Stimulated activated naive CD8-positive, alpha-beta T cell treated with anti-CD3 and anti-CD28 coated beads, Interleukin-15, amount 100 ng/mL, for 72 hours (primary cell): Measurements from ENCODE around the gene DCBLD2.
"Not testable (repeated sequence)": the region's sequence is repeated elsewhere in the genome, so short reads cannot be mapped to it uniquely, and the experiment has no call there.

Experiments used
- ATAC-seq: fragments of 150-1000 bp; cut with Tn5 transposase; 2 replicates; pipeline ENCODE4 v1.10.0; 2021; ENCODE audit warnings: mild to moderate bottlenecking, moderate library complexity
- DNase-seq, 2 donors: peaks; one replicate each; pipeline ENCODE4 v3.0.0; 2021 to 2022
- H3K27ac Mint-ChIP-seq, 2 donors: one replicate each; pipeline ENCODE4 v1.8.0; 2022; ENCODE audit warnings: mild to moderate bottlenecking in 2 of 2, mixed read lengths in 2 of 2, moderate library complexity in 2 of 2
- H3K27me3 Mint-ChIP-seq: one replicate; pipeline ENCODE4 v1.8.0; 2022; ENCODE audit warnings: mixed read lengths
- H3K4me1 Mint-ChIP-seq: one replicate; pipeline ENCODE4 v1.8.0; 2022; ENCODE audit warnings: mild to moderate bottlenecking, mixed read lengths
- H3K4me3 Mint-ChIP-seq, 2 donors: one replicate each; pipeline ENCODE4 v1.8.0; 2022; ENCODE audit warnings: mild to moderate bottlenecking in 2 of 2, mixed read lengths in 2 of 2, moderate library complexity in 1 of 2
- H3K9me3 Mint-ChIP-seq, 2 donors: one replicate each; pipeline ENCODE4 v1.8.0; 2022; ENCODE audit warnings: mixed read lengths in 2 of 2

Gene DCBLD2

DNA sequence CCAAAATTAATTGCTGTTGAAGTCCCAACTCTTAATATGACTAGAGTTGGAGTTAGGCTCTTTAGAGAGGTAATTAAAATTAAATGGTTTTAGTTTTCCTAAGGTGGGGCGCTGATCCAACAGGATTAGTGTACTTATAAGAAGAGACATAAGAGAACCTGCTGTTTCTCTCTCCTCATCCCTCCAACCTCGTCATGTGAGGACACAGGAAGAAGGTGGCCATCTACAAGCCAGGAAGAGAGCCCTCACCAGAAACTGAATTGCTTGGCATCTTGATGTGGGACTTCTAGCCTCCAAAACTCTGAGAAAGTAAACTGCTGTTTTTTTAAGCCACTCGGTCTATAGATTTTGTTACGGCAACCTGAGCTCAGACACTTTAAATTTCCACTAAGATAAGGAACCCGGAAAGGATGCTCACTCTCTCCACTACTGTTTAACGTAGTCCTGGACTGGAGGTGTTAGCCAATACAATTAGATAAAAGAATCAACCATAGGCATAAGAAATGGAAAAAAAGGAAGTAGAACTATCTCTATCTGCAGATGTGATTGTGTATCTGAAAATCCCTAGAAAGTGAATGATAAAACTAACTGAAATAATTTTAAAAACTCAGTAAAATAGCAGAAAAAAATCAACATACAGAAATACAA lies 26.8 kb downstream of the DCBLD2 start:
- Mint-ChIP-seq H3K27me3 (no peaks in the 10 kb centered on the region), H3K9me3 (no peaks in the 10 kb centered on the region), H3K4me1 (peaks cover 6% of the 10 kb centered on the region), H3K4me3 (no peak overlapping the region), H3K27ac (no peak overlapping the region)
- DNase-seq (no peak), ATAC-seq (no peak)

DNA sequence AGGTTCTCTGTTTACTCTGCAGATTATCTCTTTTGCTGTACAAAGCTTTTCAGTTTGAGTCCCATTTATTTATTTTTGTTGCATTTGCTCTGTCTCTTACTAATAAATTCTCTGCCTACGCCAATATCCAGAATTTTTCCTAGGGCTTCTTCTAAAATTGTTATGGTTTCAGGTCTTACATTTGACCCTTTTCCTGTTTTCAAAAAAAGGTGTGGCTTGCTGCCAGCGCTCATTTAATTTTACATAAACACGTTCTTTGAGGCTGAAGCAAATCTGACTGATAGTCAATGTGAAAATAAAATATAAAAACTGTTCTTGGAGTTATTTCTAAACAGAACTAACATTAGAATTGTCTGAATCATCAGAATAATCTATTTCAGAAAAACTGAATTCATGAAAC lies 32.1 kb downstream of the DCBLD2 start:
- no peaks in the 10 kb centered on the region for H3K27me3 Mint-ChIP-seq
- H3K4me3 Mint-ChIP-seq: no peak overlapping the region
- ATAC-seq (no peak), DNase-seq (no peak)
- H3K27ac Mint-ChIP-seq: no peak overlapping the region
- H3K4me1 Mint-ChIP-seq: no peaks in the 10 kb centered on the region
- peaks cover 0 to 5% of the 10 kb centered on the region in 2 donors for H3K9me3 Mint-ChIP-seq

DNA sequence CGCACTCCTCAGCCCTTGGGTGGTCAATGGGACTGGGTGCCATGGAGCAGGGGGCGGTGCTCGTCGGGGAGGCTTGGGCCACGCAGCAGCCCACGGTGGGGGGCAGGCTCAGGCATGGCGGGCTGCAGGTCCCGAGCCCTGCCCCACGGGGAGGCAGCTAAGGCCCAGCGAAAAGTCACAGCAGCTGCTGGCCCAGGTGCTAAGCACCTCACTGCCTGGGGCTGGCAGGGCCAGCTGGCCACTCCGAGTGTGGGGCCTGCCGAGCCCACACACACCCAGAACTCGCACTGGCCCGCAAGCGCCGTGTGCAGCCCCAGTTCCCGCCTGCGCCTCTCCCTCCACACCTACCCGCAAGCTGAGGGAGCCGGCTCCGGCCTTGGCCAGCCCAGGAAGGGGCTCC lies 43.5 kb downstream of the DCBLD2 start:
- H3K9me3 Mint-ChIP-seq: peaks cover 29 to 36% of the 10 kb centered on the region in 2 donors
- not testable (repeated sequence) for H3K27ac Mint-ChIP-seq, DNase-seq, H3K4me3 Mint-ChIP-seq, H3K27me3 Mint-ChIP-seq, ATAC-seq, H3K4me1 Mint-ChIP-seq

DNA sequence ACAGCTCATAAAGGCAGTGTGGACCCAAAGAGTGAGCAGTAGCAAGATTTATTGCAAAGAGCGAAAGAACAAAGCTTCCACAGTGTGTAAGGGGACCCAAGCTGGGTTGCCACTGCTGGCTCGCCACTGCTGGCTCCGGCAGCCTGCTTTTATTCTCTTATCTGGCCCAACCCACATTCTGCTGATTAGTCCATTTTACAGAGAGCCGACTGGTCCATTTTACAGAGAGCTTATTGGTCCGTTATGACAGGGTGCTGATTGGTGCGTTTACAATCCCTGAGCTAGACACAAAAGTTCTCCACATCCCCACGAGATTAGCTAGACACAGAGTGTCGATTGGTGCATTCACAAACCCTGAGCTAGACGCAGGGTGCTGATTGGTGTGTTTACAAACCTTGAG lies 44.2 kb downstream of the DCBLD2 start:
- not testable (repeated sequence) for H3K4me3 Mint-ChIP-seq, H3K27ac Mint-ChIP-seq, ATAC-seq, DNase-seq, H3K4me1 Mint-ChIP-seq, H3K27me3 Mint-ChIP-seq
- H3K9me3 Mint-ChIP-seq: peaks cover 29 to 36% of the 10 kb centered on the region in 2 donors

DNA sequence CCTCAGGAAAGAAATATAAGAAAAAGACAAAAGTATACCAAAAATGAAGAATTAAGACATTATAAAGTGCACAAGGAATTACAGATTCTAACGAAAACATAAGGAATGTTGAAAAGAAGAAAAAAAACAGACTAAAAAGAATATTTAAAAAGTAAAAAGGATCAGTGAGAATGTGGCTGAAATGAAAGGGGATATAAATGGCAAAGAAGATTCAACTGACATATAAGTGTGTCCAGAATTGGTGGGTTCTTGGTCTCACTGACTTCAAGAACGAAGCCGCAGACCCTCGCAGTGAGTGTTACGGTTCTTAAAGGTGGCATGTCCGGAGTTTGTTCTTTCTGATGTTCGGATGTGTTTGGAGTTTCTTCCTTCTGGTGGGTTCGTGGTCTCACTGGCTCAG lies 44.8 kb downstream of the DCBLD2 start:
- Mint-ChIP-seq H3K4me1 (no peaks in the 10 kb centered on the region), H3K27ac (no peak overlapping the region), H3K27me3 (no peaks in the 10 kb centered on the region), H3K4me3 (no peak overlapping the region), H3K9me3 (peaks cover 25 to 32% of the 10 kb centered on the region in 2 donors)
- no peak for ATAC-seq
- no peak for DNase-seq

DNA sequence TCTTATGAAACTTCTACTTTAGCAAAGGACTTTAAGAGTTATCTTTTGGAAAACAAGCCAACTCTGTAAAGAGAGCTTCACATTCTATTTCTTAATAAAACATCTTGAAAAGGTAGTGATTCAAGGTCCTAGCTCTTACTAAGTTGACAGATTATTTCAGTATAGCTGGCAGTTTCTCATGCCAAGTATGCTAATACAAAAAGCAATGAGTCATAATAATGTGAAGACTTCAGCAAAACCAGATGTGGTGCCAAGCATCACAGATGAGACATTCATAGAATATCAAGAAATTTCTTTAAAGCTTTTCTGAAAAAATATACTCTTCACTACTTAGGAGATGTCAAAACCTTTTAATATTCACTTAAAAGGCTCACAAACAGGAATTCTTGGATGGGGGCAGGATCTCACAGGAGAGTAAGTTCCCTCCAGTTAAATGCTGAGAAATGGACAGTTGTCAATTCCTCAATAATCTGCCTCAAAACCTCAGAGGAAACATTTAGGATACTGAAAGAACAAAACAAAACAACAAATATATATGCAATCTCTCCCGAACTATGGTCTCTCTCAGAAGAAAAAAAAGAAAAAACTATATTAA lies 45.6 kb downstream of the DCBLD2 start:
- Mint-ChIP-seq H3K4me3 (no peak overlapping the region), H3K27ac (no peak overlapping the region), H3K27me3 (no peaks in the 10 kb centered on the region), H3K4me1 (no peaks in the 10 kb centered on the region), H3K9me3 (peaks cover 19 to 24% of the 10 kb centered on the region in 2 donors)
- ATAC-seq (no peak), DNase-seq (no peak)

DNA sequence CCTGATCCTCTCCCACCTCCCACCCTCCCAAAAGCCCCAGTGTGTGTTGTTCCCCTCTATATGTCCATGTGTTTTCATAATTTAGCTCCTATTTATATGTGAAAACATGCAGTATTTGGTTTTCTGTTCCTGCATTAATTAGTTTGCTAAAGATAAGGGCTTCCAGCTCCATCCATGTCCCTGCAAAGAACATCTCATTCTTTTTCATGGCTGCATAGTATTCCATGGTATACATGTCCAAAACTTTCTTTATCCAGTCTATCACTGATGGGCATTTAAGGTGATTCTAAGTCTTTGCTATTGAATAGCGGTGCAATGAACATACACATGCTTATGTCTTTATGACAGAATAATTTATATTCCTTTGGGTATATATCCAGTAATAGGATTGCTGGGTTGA lies 53.4 kb downstream of the DCBLD2 start:
- Mint-ChIP-seq H3K4me3 (no peak overlapping the region), H3K27me3 (no peaks in the 10 kb centered on the region), H3K4me1 (no peaks in the 10 kb centered on the region), H3K9me3 (no peaks in the 10 kb centered on the region), H3K27ac (no peak overlapping the region)
- no peak for DNase-seq
- ATAC-seq: no peak

DNA sequence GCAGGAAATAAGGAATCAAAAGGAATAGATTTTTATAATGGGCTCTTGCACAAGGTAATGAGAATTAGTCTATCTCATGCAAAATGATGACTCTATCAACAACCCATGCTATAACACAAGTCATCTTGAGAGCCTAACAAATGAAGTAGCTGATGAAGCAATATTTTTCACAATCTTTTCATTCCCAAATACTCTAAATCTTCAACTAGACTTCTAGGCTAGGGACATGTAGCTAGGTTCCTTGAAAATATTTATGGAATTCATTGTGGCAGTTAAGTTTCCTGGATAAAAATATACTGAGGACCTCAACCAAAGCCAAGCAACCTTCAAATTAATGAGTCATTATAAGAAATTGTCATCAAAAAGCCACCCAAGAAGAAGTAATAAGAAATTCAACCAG lies 55.4 kb downstream of the DCBLD2 start:
- Mint-ChIP-seq H3K27ac (no peak overlapping the region), H3K4me3 (no peak overlapping the region), H3K27me3 (no peaks in the 10 kb centered on the region), H3K9me3 (no peaks in the 10 kb centered on the region), H3K4me1 (no peaks in the 10 kb centered on the region)
- ATAC-seq: no peak
- no peak for DNase-seq

DNA sequence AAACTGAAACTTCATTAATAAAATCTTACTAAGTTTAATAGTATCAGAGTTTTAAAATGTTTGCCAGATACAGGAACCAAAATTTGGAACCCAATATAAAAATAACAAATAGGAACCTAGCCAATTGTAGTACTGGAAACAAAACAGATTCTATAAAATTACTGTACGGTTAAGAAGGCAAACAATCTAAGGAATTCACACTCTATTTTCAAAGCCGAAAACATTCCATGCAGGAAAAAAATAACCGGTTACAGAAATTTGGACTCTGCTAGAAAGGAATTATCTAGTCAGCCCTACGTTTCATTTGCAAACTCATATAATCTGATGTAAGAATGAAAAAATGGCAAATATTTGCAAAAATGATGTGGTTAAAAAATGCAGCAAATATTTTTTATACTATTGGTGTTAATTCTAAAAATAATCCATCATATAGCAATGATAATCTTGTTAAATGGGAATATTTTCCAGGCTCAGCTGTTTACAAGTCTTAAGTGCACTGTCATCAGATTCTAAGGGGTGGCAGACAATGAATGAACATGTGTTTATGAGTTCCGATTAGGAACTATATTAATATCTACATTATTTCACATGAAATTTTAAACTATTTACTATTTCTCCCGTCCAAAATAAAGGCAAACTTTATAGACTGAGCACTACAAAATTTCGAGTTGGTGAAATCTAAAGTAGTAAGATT lies 58.1 kb downstream of the DCBLD2 start:
- no peak overlapping the region for H3K4me3 Mint-ChIP-seq
- ATAC-seq: no peak
- DNase-seq: no peak
- no peak overlapping the region for H3K27ac Mint-ChIP-seq
- no peaks in the 10 kb centered on the region for H3K27me3 Mint-ChIP-seq
- peaks cover 0 to 4% of the 10 kb centered on the region in 2 donors for H3K9me3 Mint-ChIP-seq
- no peaks in the 10 kb centered on the region for H3K4me1 Mint-ChIP-seq

DNA sequence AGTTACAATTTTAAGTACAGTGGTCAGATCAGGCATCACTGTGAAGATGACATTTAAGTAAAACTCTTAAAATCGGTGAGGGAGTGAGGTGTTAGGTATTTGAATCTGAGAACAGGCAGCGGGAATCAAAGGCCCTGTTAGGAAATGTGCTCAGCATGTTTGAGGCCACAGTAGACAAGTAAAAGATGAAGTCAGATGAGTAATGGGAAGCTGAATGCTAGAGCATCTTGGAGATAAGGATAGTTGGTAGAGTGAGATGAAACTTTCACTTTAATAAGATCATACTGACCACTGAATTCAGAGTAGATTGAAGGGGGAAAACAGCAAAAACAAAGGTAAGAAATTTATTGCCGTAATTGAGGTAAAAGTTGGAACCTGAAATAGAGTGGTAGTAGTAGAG lies 61.6 kb downstream of the DCBLD2 start:
- Mint-ChIP-seq H3K27me3 (no peaks in the 10 kb centered on the region), H3K9me3 (peaks cover 0 to 4% of the 10 kb centered on the region in 2 donors), H3K27ac (no peak overlapping the region), H3K4me3 (no peak overlapping the region), H3K4me1 (no peaks in the 10 kb centered on the region)
- ATAC-seq: no peak
- no peak for DNase-seq

DNA sequence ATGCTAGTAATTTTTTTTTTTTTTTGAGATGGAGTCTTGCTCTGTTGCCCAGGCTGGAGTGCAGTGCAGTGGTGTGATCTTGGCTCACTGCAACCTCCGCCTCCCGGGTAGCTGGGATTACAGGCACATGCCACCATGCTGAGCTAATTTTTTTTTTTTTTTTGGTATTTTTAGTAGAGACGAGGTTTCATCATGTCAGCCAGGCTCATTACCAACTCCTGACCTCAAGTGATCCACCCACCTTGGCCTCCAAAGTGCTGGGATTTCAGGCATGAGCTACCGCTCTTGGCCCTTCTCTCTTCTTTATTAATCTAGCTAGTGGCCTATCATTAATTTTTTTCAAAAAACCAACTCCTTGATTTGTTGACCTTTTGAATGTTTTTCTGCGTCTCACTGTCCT lies 70.4 kb downstream of the DCBLD2 start:
- H3K9me3 Mint-ChIP-seq: peaks cover 34 to 44% of the 10 kb centered on the region in 2 donors
- not testable (repeated sequence) for H3K4me3 Mint-ChIP-seq

DNA sequence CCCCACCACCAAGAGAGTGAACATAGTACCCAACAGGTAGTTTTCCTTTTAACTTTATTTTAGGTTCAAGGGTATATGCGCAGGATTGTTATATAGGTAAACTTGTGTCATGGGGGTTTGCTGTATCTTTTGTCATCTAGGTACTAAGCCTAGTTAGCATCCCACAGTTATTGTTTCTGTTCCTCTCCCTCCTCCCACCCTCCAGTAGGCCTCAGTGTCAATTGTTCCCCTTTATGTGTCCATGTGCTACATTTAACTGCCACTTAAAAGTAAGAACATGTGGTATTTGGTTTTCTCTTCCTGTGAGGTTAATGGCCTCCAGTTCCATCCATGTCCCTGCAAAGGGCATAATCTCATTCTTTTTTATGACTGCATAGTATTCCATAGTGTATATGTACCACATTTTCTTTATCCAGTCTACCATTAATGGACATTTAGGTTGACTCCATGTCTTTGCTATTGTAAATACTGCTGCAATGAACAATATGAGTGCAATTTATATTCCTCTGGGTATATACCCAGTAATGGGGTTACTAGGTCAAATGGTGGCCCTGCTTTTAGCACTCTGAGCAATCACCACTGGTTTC lies 72.2 kb downstream of the DCBLD2 start:
- ATAC-seq: no peak
- Mint-ChIP-seq H3K27me3 (no peaks in the 10 kb centered on the region), H3K27ac (no peak overlapping the region), H3K4me3 (no peak overlapping the region), H3K9me3 (peaks cover 34 to 44% of the 10 kb centered on the region in 2 donors), H3K4me1 (no peaks in the 10 kb centered on the region)
- no peak for DNase-seq

More for the DNA sequence above, 70.4 kb downstream of the DCBLD2 start:
- not testable (repeated sequence) for ATAC-seq, H3K27ac Mint-ChIP-seq, H3K4me1 Mint-ChIP-seq, DNase-seq, H3K27me3 Mint-ChIP-seq

DNA sequence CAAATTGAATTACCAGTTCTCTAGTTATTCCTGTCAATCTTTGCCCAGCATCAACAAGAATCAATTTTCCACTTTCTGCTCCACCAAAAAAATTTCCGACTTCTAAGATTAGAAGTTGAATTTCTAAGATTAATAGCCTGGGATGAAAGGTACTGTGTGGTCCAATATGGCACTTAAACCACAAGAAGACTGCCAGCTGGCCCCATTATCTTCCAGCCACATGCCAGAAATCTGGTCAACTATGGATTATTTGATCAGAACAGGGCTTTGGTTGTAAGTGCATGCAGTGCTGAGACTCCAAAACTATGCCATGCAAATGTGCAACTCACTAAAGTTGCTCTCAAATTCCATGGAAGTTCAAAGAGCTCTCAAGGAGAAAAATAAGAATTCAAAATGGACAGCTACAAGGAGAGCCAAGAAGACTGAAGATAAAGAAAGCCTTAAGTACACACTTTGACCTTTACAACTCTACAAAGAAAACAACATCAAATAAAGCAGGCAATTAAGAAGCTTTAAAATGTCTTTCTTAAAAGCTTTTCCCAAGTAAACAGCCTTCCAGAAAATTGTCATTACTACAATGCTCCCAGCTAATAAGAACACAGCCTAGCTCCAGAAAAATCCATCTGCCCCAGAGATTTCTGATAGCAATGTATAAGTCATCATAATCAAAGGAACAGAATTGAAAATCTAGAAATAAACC lies 74.1 kb downstream of the DCBLD2 start:
- H3K27ac Mint-ChIP-seq: no peak overlapping the region
- H3K4me1 Mint-ChIP-seq: no peaks in the 10 kb centered on the region
- no peaks in the 10 kb centered on the region for H3K27me3 Mint-ChIP-seq
- ATAC-seq (no peak), DNase-seq (no peak)
- H3K4me3 Mint-ChIP-seq: no peak overlapping the region
- peaks cover 22 to 30% of the 10 kb centered on the region in 2 donors for H3K9me3 Mint-ChIP-seq

DNA sequence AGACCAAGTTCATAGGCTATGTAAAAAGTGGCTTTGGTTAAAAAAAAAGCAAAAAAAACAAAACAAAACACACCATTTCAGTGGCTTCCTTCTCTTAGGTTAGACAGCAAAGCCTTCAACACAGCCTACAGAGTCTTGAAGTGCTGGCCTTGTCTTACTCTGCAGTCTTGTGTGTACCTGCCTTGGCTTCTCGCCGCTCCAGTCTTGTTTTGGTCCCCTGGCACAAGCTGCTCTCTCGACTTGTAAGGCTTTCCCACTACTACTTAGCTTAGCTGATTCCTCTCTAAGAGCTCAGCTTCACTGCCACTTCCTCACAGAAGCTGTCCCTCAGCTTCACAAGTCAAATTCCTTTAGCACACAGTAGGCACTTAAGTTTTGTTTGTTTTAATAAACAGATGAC lies 75.4 kb downstream of the DCBLD2 start:
- Mint-ChIP-seq H3K4me1 (no peaks in the 10 kb centered on the region), H3K9me3 (peaks cover 11 to 19% of the 10 kb centered on the region in 2 donors), H3K27ac (no peak overlapping the region), H3K27me3 (no peaks in the 10 kb centered on the region), H3K4me3 (no peak overlapping the region)
- no peak for ATAC-seq
- DNase-seq: no peak

DNA sequence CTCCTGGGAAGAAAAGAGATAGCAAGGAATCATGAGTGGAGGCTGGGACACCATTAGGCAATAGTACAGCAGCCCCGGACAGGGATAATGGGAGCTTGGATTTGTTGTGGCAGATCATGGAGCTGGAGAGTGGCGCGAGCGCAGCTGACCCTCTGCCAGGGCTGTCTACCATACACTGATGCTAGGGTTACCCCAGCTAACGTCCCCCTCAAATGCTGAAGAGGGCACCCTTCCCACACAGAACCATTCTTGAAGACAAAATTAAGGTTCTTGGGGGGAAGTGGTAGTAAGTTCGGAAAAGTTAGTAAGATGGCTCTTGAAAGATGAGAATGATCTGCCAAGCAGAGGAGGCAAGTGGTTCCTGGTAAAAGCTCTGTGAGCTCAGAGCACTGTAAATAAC lies 77.2 kb downstream of the DCBLD2 start:
- H3K27ac Mint-ChIP-seq: no peak overlapping the region
- H3K27me3 Mint-ChIP-seq: no peaks in the 10 kb centered on the region
- ATAC-seq: no peak

More for the DNA sequence above, 77.2 kb downstream of the DCBLD2 start:
- Mint-ChIP-seq H3K4me1 (no peaks in the 10 kb centered on the region), H3K4me3 (no peak overlapping the region), H3K9me3 (peaks cover under 1 to 1% of the 10 kb centered on the region in 2 donors)
- DNase-seq: no peak
